Measurements from ENCODE around the gene SRSF6. TPM values are rescaled to one million over a fixed set of nuclear protein-coding genes. Genes with fewer than 3 reads are reported as not detected.

The SRSF6 gene
- total RNA-seq, 1 donor from 2014 or later: 86.1 TPM

DNA sequence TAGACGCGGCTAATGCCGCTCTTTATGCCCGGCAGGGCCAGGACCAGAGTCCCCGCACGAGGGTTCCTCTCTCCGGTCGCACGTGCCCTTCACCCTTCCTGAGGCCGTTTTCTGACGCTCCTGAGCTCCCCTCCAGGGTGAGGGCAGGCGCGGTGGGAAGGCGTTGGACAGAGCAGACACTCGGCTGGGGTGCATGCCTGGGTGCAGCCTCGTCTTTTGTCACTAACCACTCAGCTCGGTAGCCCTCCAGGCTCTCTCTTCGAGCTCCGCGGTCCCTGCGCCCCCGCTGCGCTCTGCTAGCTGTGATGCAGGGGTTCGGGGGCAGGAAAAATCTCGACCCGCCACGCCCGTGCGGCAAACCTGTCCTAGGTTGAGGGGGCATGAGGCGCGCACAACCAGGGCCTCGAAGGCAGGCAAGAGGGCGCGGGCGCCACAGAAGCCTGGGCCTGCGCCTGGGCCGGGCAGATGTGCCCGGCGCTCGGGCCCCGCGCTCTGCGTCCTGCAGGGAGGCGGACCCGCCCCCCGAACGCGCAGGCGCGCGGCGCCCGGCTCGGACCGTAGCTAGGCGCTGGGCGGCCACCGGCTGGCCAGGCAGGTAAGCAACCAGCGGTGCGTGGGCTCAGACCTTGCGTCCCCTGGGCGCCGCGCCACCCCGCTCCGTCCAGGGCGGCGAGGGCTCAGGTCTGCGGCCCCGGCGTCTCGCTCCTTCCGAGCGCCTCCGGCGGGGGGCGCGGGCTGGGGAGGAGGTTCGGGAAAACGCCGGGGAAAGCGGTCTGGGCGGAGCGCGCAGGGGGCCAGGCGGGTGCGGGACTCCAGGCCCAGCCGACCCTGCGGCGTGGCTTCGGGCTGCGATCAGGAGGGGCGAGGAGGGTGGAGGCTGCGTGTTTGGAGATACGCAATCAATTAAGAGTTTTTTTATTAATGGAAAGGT is 49.7 kb downstream of the SRSF6 start, which contains the start of gene L3MBTL1:
Gene L3MBTL1, plus strand, starts transcription at position 548 of the 931 bp plus-strand sequence. CDS start 5,807 bp downstream, outside the sequence.
- peaks cover 41% of the 10 kb centered on the region for H3K27me3 ChIP-seq
- H2AFZ ChIP-seq (replicated peaks): peak within 1 kb of the TSS; percentile 95
- no peaks in the 10 kb centered on the region for H3K4me1 Mint-ChIP-seq
- peak within 1 kb of the TSS; percentile 68 for H3K4me3 ChIP-seq
- peaks cover 15% of the 10 kb centered on the region for H3F3A ChIP-seq (ENCODE audit: low read depth)
- H3K79me2 ChIP-seq (ENCODE audit: low read depth): no peaks in the 10 kb centered on the region
- H4K20me1 ChIP-seq (ENCODE audit: low read depth): no peaks in the 10 kb centered on the region
- peaks cover 2% of the 10 kb centered on the region for H3K9me3 Mint-ChIP-seq
- H3K4me3 Mint-ChIP-seq: peak within 1 kb of the TSS; percentile 90
- TF ChIP-seq, protein P1, sequence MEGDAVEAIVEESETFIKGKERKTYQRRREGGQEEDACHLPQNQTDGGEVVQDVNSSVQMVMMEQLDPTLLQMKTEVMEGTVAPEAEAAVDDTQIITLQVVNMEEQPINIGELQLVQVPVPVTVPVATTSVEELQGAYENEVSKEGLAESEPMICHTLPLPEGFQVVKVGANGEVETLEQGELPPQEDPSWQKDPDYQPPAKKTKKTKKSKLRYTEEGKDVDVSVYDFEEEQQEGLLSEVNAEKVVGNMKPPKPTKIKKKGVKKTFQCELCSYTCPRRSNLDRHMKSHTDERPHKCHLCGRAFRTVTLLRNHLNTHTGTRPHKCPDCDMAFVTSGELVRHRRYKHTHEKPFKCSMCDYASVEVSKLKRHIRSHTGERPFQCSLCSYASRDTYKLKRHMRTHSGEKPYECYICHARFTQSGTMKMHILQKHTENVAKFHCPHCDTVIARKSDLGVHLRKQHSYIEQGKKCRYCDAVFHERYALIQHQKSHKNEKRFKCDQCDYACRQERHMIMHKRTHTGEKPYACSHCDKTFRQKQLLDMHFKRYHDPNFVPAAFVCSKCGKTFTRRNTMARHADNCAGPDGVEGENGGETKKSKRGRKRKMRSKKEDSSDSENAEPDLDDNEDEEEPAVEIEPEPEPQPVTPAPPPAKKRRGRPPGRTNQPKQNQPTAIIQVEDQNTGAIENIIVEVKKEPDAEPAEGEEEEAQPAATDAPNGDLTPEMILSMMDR (IDR thresholded peaks at IDR 0.05): peak; percentile 31
- TF ChIP-seq EZH2phosphoT487 (IDR thresholded peaks at IDR 0.05) (peak; percentile 34), EZH2 (IDR thresholded peaks at IDR 0.05) (peak; percentile 59)
- no peaks in the 10 kb centered on the region for H3K4me1 ChIP-seq
- peak; percentile 88 for DNase-seq (ENCODE audit: low spot score)
- H3K4me2 ChIP-seq: peak within 1 kb of the TSS; percentile 86
- H3K27ac Mint-ChIP-seq: no peak within 1 kb of the TSS
- peaks cover 20% of the 10 kb centered on the region for H3K27me3 Mint-ChIP-seq (ENCODE audit: insufficient read depth, low read depth)
- no peak within 1 kb of the TSS for H3K27ac ChIP-seq
- H3K9ac ChIP-seq: no peak within 1 kb of the TSS
- H3K36me3 Mint-ChIP-seq: peaks cover 2% of the 10 kb centered on the region
- H3K36me3 ChIP-seq: no peaks in the 10 kb centered on the region
- H3K9me3 ChIP-seq (ENCODE audit: low read depth): no peaks in the 10 kb centered on the region

DNA sequence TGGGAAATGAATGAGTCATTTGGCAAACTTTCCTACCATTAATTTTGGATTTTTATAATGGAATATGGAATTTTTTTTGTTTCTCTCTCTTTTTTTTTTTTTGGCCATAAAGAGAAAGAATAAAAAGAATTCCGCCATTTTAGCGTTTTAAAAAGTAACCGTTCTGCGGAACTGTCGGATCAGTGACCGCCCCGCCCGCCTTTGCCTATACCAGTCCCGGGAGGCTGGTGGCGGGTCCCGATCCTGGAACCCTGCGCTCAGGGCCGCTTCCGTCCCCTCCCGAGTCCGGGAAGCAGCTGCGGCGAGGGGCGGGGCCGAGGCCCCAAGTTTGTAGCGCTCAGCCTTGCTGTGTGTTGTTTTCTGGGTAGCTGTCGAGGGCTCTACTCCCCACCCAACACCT is 50.4 kb downstream of the SRSF6 start:
- H2AFZ ChIP-seq (replicated peaks): peak overlapping the region; percentile 95
- no peaks in the 10 kb centered on the region for H3K4me1 ChIP-seq
- no peaks in the 10 kb centered on the region for H3K79me2 ChIP-seq (ENCODE audit: low read depth)
- no peak overlapping the region for H3K27ac ChIP-seq
- Mint-ChIP-seq H3K27me3 (ENCODE audit: insufficient read depth, low read depth) (peaks cover 20% of the 10 kb centered on the region), H3K27ac (no peak overlapping the region), H3K4me3 (peak overlapping the region; percentile 90), H3K9me3 (peaks cover 2% of the 10 kb centered on the region), H3K4me1 (no peaks in the 10 kb centered on the region), H3K36me3 (peaks cover 2% of the 10 kb centered on the region)
- peaks cover 15% of the 10 kb centered on the region for H3F3A ChIP-seq (ENCODE audit: low read depth)
- no peak overlapping the region for H3K9ac ChIP-seq
- no peaks in the 10 kb centered on the region for H3K36me3 ChIP-seq
- peak overlapping the region; percentile 86 for H3K4me2 ChIP-seq
- TF ChIP-seq EZH2phosphoT487 (IDR thresholded peaks at IDR 0.05) (no peak), EZH2 (IDR thresholded peaks at IDR 0.05) (no peak)
- TF ChIP-seq, protein P1 (IDR thresholded peaks at IDR 0.05): no peak
- no peaks in the 10 kb centered on the region for H3K9me3 ChIP-seq (ENCODE audit: low read depth)
- no peaks in the 10 kb centered on the region for H4K20me1 ChIP-seq (ENCODE audit: low read depth)
- H3K27me3 ChIP-seq: peaks cover 41% of the 10 kb centered on the region
- peak overlapping the region; percentile 68 for H3K4me3 ChIP-seq
- peak; percentile 52 for DNase-seq (ENCODE audit: low spot score)

DNA sequence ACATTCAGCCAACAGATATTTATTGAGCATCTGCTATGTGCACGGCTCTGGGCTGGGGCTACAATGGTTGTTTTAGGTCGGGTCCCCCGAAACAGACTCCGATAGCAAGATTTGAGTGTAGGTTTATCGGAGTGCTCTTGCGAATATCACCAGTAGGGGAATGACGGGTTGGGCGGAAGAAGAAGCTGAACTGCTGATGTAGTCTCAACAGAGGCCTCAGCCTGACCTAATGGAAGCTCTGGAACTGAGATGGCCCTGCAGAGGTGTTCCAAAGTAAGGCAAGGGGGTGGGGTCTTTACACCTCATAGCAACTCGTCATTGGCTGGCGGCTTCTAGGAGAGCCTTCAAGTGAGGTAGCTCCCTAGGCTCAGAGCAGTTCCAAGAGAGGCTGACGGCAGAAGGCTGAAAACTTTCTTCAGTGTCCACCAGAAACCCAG is 50.9 kb downstream of the SRSF6 start:
- peak; percentile 51 for DNase-seq (ENCODE audit: low spot score)

More for the DNA sequence above, 50.9 kb downstream of the SRSF6 start:
- Histone ChIP-seq H4K20me1 (ENCODE audit: low read depth) (no peaks in the 10 kb centered on the region), H3K9me3 (ENCODE audit: low read depth) (no peaks in the 10 kb centered on the region), H3K4me3 (peak overlapping the region; percentile 68), H3F3A (ENCODE audit: low read depth) (peaks cover 15% of the 10 kb centered on the region), H3K9ac (no peak overlapping the region), H3K27ac (no peak overlapping the region), H3K27me3 (peaks cover 41% of the 10 kb centered on the region), H2AFZ (replicated peaks) (no peak overlapping the region), H3K4me1 (no peaks in the 10 kb centered on the region), H3K36me3 (no peaks in the 10 kb centered on the region), H3K4me2 (peak overlapping the region; percentile 86), H3K79me2 (ENCODE audit: low read depth) (no peaks in the 10 kb centered on the region)
- TF ChIP-seq, protein P1 (IDR thresholded peaks at IDR 0.05): peak; percentile 40
- no peak for TF ChIP-seq EZH2phosphoT487 (IDR thresholded peaks at IDR 0.05)
- Mint-ChIP-seq H3K4me3 (peak overlapping the region; percentile 90), H3K4me1 (no peaks in the 10 kb centered on the region), H3K27ac (no peak overlapping the region), H3K27me3 (ENCODE audit: insufficient read depth, low read depth) (peaks cover 18% of the 10 kb centered on the region), H3K36me3 (peaks cover 2% of the 10 kb centered on the region), H3K9me3 (peaks cover 2% of the 10 kb centered on the region)
